Measurements from ENCODE around the gene ISL2. TPM values are rescaled to one million over a fixed set of nuclear protein-coding genes. Genes with fewer than 3 reads are reported as not detected.

ISL2 gene
- total and polyA plus RNA-seq, 9 of the 15 experiments (the other 6 are each of a cell fraction or from before 2014, with no cell fraction given): 0.15 to 23.7 (median 4.0) TPM

DNA sequence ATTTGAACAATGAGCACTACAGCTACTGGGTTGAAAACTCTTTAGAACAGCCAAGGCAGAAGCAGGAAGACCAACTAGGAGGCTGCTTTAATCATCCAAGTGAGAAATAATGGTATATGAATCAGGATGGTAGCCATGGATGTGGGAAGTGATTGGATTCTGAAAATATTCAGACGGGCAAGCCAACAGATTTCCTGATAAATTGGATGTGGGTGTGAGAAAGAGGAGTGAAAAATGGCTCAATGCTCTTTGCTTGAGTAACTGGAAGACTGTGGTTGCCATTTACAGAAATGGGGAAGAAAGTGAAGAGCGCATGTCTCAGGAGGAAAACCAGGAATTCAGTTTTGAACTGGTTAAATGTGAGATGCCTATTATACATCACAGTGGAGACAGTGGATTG lies 50.4 kb downstream of the ISL2 start:
- ChIA-PET CTCF (ENCODE audit: low intra/inter-chr PET ratio) (interaction anchor here (0.7 kb wide), 1 partner anchor 12 kb away, joined by 3 read pairs; no protein-coding TSS in a partner anchor), POLR2A (no interaction called here)
- Histone ChIP-seq H3K9me1 (ENCODE audit: control insufficient read depth, insufficient read depth, low read length) (no peaks in the 10 kb centered on the region), H3K9ac (ENCODE audit: insufficient read depth in 1 of 2, low read depth in 2 of 2, low read length in 2 of 2) (no peak overlapping the region), H2AFZ (ENCODE audit: low read depth, low read length) (no peak overlapping the region), H3K36me3 (ENCODE audit: control insufficient read depth, insufficient read depth, low read length) (no peaks in the 10 kb centered on the region), H3K27ac (ENCODE audit: extremely low read depth, low read depth, low read length) (no peak overlapping the region), H3K4me3 (no peak overlapping the region), H4K20me1 (replicated peaks; ENCODE audit: control insufficient read depth, insufficient read depth, low read length) (no peaks in the 10 kb centered on the region), H3K27me3 (ENCODE audit: control insufficient read depth in 2 of 2, insufficient read depth in 2 of 2, low read length in 2 of 2) (peaks cover 3 to 9% of the 10 kb centered on the region in 2 experiments; a peak in 2 of 5 replicates), H3K4me2 (ENCODE audit: insufficient read depth, low read length) (no peak overlapping the region), H3K9me3 (replicated peaks; ENCODE audit: control insufficient read depth, insufficient read depth, low read depth, low read length) (no peaks in the 10 kb centered on the region), H3K79me2 (ENCODE audit: control insufficient read depth, insufficient read depth, low read length) (no peaks in the 10 kb centered on the region), H3K4me1 (replicated peaks in 1 of 2; ENCODE audit: control insufficient read depth in 2 of 2, insufficient read depth in 2 of 2, low read length in 2 of 2) (no peaks in the 10 kb centered on the region)
- DNase-seq (ENCODE audit: extremely low read depth in 1 of 4, low spot score in 3 of 4) (no peak), FAIRE-seq (no peak), ATAC-seq (no peak)
- intact Hi-C loops (cut with micrococcal nuclease) (no loop called here), in situ Hi-C loops (cut with MboI) (no loop called here)
- WGBS (ENCODE audit: insufficient coverage, low coverage, missing lambda C conversion rate): 0% methylated on average over 2 of the region's 2 CpGs
- no TSS peak for BruUV-seq (replicated peaks)
- TF ChIP-seq, protein P1, sequence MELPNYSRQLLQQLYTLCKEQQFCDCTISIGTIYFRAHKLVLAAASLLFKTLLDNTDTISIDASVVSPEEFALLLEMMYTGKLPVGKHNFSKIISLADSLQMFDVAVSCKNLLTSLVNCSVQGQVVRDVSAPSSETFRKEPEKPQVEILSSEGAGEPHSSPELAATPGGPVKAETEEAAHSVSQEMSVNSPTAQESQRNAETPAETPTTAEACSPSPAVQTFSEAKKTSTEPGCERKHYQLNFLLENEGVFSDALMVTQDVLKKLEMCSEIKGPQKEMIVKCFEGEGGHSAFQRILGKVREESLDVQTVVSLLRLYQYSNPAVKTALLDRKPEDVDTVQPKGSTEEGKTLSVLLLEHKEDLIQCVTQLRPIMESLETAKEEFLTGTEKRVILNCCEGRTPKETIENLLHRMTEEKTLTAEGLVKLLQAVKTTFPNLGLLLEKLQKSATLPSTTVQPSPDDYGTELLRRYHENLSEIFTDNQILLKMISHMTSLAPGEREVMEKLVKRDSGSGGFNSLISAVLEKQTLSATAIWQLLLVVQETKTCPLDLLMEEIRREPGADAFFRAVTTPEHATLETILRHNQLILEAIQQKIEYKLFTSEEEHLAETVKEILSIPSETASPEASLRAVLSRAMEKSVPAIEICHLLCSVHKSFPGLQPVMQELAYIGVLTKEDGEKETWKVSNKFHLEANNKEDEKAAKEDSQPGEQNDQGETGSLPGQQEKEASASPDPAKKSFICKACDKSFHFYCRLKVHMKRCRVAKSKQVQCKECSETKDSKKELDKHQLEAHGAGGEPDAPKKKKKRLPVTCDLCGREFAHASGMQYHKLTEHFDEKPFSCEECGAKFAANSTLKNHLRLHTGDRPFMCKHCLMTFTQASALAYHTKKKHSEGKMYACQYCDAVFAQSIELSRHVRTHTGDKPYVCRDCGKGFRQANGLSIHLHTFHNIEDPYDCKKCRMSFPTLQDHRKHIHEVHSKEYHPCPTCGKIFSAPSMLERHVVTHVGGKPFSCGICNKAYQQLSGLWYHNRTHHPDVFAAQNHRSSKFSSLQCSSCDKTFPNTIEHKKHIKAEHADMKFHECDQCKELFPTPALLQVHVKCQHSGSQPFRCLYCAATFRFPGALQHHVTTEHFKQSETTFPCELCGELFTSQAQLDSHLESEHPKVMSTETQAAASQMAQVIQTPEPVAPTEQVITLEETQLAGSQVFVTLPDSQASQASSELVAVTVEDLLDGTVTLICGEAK (IDR thresholded peaks at IDR 0.05): no peak
- TF ChIP-seq, protein P1 (CRISPR knock-in tag; IDR thresholded peaks at IDR 0.05): no peak
- TF ChIP-seq OTX1 (CRISPR knock-in tag; IDR thresholded peaks at IDR 0.05) (no peak), ARID2 (IDR thresholded peaks at IDR 0.05) (no peak), NR2F6 (CRISPR knock-in tag; IDR thresholded peaks at IDR 0.05) (no peak)
